H9 (cell line): ENCODE measurements around the gene ACOXL. TPM values are rescaled to one million over a fixed set of nuclear protein-coding genes. Genes with fewer than 3 reads are reported as not detected.

ENCODE experiments used
- DNase-seq: peaks from one replicate; pipeline ENCODE4 v3.0.0-alpha.2; 2017
- H2AFZ ChIP-seq: one replicate; pipeline ENCODE4 v1.6.1; 2013; ENCODE audit warnings: mild to moderate bottlenecking, low read length, control low read depth, moderate library complexity
- H2AK5ac ChIP-seq: 2 replicates; pipeline ENCODE4 v1.6.1; 2013; ENCODE audit warnings: low read length, control low read depth, mixed read lengths; ENCODE audit not compliant: insufficient read length
- H2BK120ac ChIP-seq: one replicate; pipeline ENCODE4 v1.6.1; 2013; ENCODE audit warnings: low read depth, mild to moderate bottlenecking, low read length, control low read depth, inconsistent platforms; ENCODE audit not compliant: poor library complexity, severe bottlenecking
- H2BK12ac ChIP-seq: 2 replicates; pipeline ENCODE4 v1.6.1; 2013; ENCODE audit warnings: low read length, control low read depth, mixed read lengths, low read depth; ENCODE audit not compliant: insufficient read length
- H2BK15ac ChIP-seq: 2 replicates; pipeline ENCODE4 v1.6.1; 2013; ENCODE audit warnings: low read depth, low read length, control low read depth
- H2BK20ac ChIP-seq: one replicate; pipeline ENCODE4 v1.6.1; 2013; ENCODE audit warnings: low read depth, mild to moderate bottlenecking, low read length, control low read depth, inconsistent platforms; ENCODE audit not compliant: poor library complexity, severe bottlenecking
- H2BK5ac ChIP-seq: 2 replicates; pipeline ENCODE4 v1.6.1; 2013; ENCODE audit warnings: low read length, control low read depth, mixed read lengths; ENCODE audit not compliant: insufficient read length
- H3K14ac ChIP-seq: 2 replicates; pipeline ENCODE4 v1.6.1; 2013; ENCODE audit warnings: low read length, control low read depth; ENCODE audit not compliant: insufficient read depth
- H3K18ac ChIP-seq: 2 replicates; pipeline ENCODE4 v1.6.1; 2013; ENCODE audit warnings: low read depth, mild to moderate bottlenecking, mixed read lengths, low read length, control low read depth; ENCODE audit not compliant: insufficient read length
- H3K23ac ChIP-seq: 2 replicates; pipeline ENCODE4 v1.6.1; 2013; ENCODE audit warnings: low read length, control low read depth, mixed read lengths, low read depth; ENCODE audit not compliant: insufficient read length
- H3K23me2 ChIP-seq: 2 replicates; pipeline ENCODE4 v1.6.1; 2013; ENCODE audit warnings: low read depth, mild to moderate bottlenecking, mixed read lengths, low read length, control low read depth; ENCODE audit not compliant: insufficient read length, poor library complexity, severe bottlenecking
- H3K27ac ChIP-seq: 2 replicates; pipeline ENCODE4 v1.5.1; 2013; ENCODE audit warnings: low read length, control low read depth, mixed read lengths, low read depth; ENCODE audit not compliant: insufficient read length
- H3K27me3 ChIP-seq: 2 replicates; pipeline ENCODE4 v1.6.1; 2013; ENCODE audit warnings: low read length, control low read depth, inconsistent platforms; ENCODE audit not compliant: insufficient read depth
- H3K4ac ChIP-seq: 2 replicates; pipeline ENCODE4 v1.6.1; 2013; ENCODE audit warnings: low read depth, mild to moderate bottlenecking, control low read depth, inconsistent platforms, low read length, moderate library complexity
- H3K4me1 ChIP-seq: 2 replicates; pipeline ENCODE4 v1.6.1; 2013; ENCODE audit warnings: low read length, control low read depth, inconsistent platforms; ENCODE audit not compliant: insufficient read depth
- H3K4me2 ChIP-seq: 2 replicates; pipeline ENCODE4 v1.6.1; 2013; ENCODE audit warnings: low read length, control low read depth, mixed read lengths; ENCODE audit not compliant: insufficient read length, insufficient read depth
- H3K56ac ChIP-seq: 2 replicates; pipeline ENCODE4 v1.6.1; 2013; ENCODE audit warnings: low read depth, mild to moderate bottlenecking, mixed read lengths, low read length, control low read depth; ENCODE audit not compliant: insufficient read length
- H3K79me1 ChIP-seq: 2 replicates; pipeline ENCODE4 v1.6.1; 2013; ENCODE audit warnings: low read depth, mild to moderate bottlenecking, moderate library complexity, low read length, control low read depth, inconsistent platforms; ENCODE audit not compliant: insufficient read depth, poor library complexity, severe bottlenecking
- H3K79me2 ChIP-seq: 2 replicates; pipeline ENCODE4 v1.6.1; 2013; ENCODE audit warnings: low read length, control low read depth, inconsistent platforms; ENCODE audit not compliant: insufficient read depth
- H3K9ac ChIP-seq: 2 replicates; pipeline ENCODE4 v1.6.1; 2013; ENCODE audit warnings: low read length, control low read depth, mixed read lengths; ENCODE audit not compliant: insufficient read length; ENCODE audit errors: extremely low read depth
- H3K9me3 ChIP-seq: one replicate; pipeline ENCODE4 v1.6.1; 2013; ENCODE audit warnings: low read depth, low read length, inconsistent platforms; ENCODE audit not compliant: control insufficient read depth
- H3T11ph ChIP-seq: one replicate; pipeline ENCODE4 v1.6.1; 2013; ENCODE audit warnings: mild to moderate bottlenecking, low read length, control low read depth, inconsistent platforms
- H4K20me1 ChIP-seq: one replicate; pipeline ENCODE4 v1.6.1; 2013; ENCODE audit not compliant: control insufficient read depth, insufficient read length, insufficient read depth
- H4K5ac ChIP-seq: 2 replicates; pipeline ENCODE4 v1.6.1; 2013; ENCODE audit warnings: low read depth, mild to moderate bottlenecking, mixed read lengths, low read length, control low read depth; ENCODE audit not compliant: insufficient read length
- H4K8ac ChIP-seq: replicated peaks from 2 replicates; pipeline ENCODE4 v1.6.1; 2013; ENCODE audit warnings: low read length, control low read depth, mixed read lengths, low read depth; ENCODE audit not compliant: insufficient read length
- H4K91ac ChIP-seq: 2 replicates; pipeline ENCODE4 v1.6.1; 2013; ENCODE audit warnings: low read depth, mild to moderate bottlenecking, moderate library complexity, mixed read lengths, low read length, control low read depth; ENCODE audit not compliant: insufficient read length
- H3K27ac Mint-ChIP-seq, 3 experiments: 2 replicates in 2 of 3; 3 replicates in 1 of 3; pipeline ENCODE4 v1.8.0; 2020 to 2021; ENCODE audit warnings: mixed read lengths in 3 of 3, mild to moderate bottlenecking in 1 of 3, moderate library complexity in 1 of 3
- H3K27me3 Mint-ChIP-seq: 2 replicates; pipeline ENCODE4 v1.8.0; 2021; ENCODE audit warnings: low read depth, mild to moderate bottlenecking, moderate library complexity, mixed read lengths
- H3K36me3 Mint-ChIP-seq, 3 experiments: 2 replicates in 2 of 3; 3 replicates in 1 of 3; pipeline ENCODE4 v1.8.0; 2020 to 2021; ENCODE audit warnings: low read depth in 3 of 3, mixed read lengths in 3 of 3; ENCODE audit not compliant: insufficient read depth in 1 of 3
- H3K4me1 Mint-ChIP-seq, 2 experiments: 2 replicates each; pipeline ENCODE4 v1.8.0; 2020; ENCODE audit warnings: mixed read lengths in 2 of 2
- H3K4me3 Mint-ChIP-seq, 2 experiments: 2 replicates in 1 of 2; 3 replicates in 1 of 2; pipeline ENCODE4 v1.8.0; 2020 to 2021; ENCODE audit warnings: mild to moderate bottlenecking in 2 of 2, mixed read lengths in 2 of 2, moderate library complexity in 1 of 2
- H3K9me3 Mint-ChIP-seq, 2 experiments: 2 replicates in 1 of 2; 3 replicates in 1 of 2; pipeline ENCODE4 v1.8.0; 2020; ENCODE audit warnings: mild to moderate bottlenecking in 2 of 2, mixed read lengths in 2 of 2, moderate library complexity in 1 of 2
- WGBS: extraction: QIAGEN DNeasy Blood & Tissue Kit; methylation state at CpG from one replicate; pipeline ENCODE4 v1.1.7; 2013; ENCODE audit warnings: missing lambda C conversion rate, low lambda C conversion rate, mixed read lengths; ENCODE audit not compliant: insufficient read length; ENCODE audit errors: extremely low coverage; 5-methylcytosine and 5-hydroxymethylcytosine counted together
- total RNA-seq: library from RNA; stranded (reverse); gene quantifications from 2 replicates; pipeline ENCODE4 v1.2.1, GENCODE V29; 2021
- TF ChIP-seq, protein P1 (sequence below): fragments of 200-600 bp; sonication (generic); conservative IDR thresholded peaks from 3 replicates; pipeline ENCODE4 v1.8.0; 2021; ENCODE audit warnings: antibody characterized with exemption, mild to moderate bottlenecking

Gene ACOXL
- total RNA-seq, 1 experiment from 2014 or later: 37.6 TPM

DNA sequence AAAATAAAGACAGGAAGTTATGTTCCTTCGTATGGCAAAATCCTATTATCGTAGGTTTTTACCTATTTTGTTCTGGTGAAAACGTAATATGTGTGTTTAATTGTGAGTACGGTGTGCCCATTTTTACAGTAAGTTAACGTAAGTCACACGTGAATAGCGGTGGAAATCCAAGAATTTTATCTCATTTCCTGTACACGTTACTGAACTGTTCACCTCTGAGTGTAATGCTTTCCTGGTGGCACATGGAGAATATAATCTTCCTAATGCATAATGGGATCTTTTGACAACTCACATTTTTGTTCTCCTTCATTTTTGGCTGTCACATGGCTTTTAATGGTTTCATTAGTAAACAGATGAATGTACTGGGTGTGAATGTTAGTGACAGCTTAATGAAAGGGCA is 416.6 kb downstream of the ACOXL start:
- H3K18ac ChIP-seq: no peak overlapping the region
- no peak overlapping the region for H3K4me2 ChIP-seq
- H3K4ac ChIP-seq: no peak overlapping the region
- H4K5ac ChIP-seq: no peak overlapping the region
- H2AFZ ChIP-seq: no peak overlapping the region
- no peak overlapping the region for H2BK12ac ChIP-seq
- H2BK5ac ChIP-seq: no peak overlapping the region
- no peaks in the 10 kb centered on the region for H3K27me3 Mint-ChIP-seq
- H3K23me2 ChIP-seq: no peaks in the 10 kb centered on the region
- no peak overlapping the region for H3K4me3 Mint-ChIP-seq
- H3K4me1 ChIP-seq: no peaks in the 10 kb centered on the region
- no peaks in the 10 kb centered on the region for H3K9me3 ChIP-seq
- no peak overlapping the region for H4K91ac ChIP-seq
- H3K79me1 ChIP-seq: peaks cover 3% of the 10 kb centered on the region
- H2BK15ac ChIP-seq: no peak overlapping the region
- no peak overlapping the region for H3K27ac Mint-ChIP-seq
- H4K8ac ChIP-seq: no peak overlapping the region
- no peak overlapping the region for H3K56ac ChIP-seq
- H3T11ph ChIP-seq: no peak overlapping the region
- no peak for DNase-seq
- H4K20me1 ChIP-seq: no peaks in the 10 kb centered on the region
- H3K27me3 ChIP-seq: no peaks in the 10 kb centered on the region
- H3K79me2 ChIP-seq: no peaks in the 10 kb centered on the region
- no peak overlapping the region for H3K23ac ChIP-seq
- no peak overlapping the region for H3K9ac ChIP-seq
- no peaks in the 10 kb centered on the region for H3K9me3 Mint-ChIP-seq
- TF ChIP-seq, protein P1, sequence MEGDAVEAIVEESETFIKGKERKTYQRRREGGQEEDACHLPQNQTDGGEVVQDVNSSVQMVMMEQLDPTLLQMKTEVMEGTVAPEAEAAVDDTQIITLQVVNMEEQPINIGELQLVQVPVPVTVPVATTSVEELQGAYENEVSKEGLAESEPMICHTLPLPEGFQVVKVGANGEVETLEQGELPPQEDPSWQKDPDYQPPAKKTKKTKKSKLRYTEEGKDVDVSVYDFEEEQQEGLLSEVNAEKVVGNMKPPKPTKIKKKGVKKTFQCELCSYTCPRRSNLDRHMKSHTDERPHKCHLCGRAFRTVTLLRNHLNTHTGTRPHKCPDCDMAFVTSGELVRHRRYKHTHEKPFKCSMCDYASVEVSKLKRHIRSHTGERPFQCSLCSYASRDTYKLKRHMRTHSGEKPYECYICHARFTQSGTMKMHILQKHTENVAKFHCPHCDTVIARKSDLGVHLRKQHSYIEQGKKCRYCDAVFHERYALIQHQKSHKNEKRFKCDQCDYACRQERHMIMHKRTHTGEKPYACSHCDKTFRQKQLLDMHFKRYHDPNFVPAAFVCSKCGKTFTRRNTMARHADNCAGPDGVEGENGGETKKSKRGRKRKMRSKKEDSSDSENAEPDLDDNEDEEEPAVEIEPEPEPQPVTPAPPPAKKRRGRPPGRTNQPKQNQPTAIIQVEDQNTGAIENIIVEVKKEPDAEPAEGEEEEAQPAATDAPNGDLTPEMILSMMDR: no peak
- peaks cover 21 to 50% (median 46%) of the 10 kb centered on the region in 3 experiments; a peak in 6 of 7 replicates for H3K36me3 Mint-ChIP-seq
- WGBS: no CpG with 5 or more reads among the region's 8 CpGs
- no peak overlapping the region for H2AK5ac ChIP-seq
- no peak overlapping the region for H2BK20ac ChIP-seq
- H3K27ac ChIP-seq: no peak overlapping the region
- H3K14ac ChIP-seq: no peak overlapping the region
- no peak overlapping the region for H2BK120ac ChIP-seq
- peaks cover 15 to 27% of the 10 kb centered on the region in 2 experiments for H3K4me1 Mint-ChIP-seq
